ENCODE data around the gene IL27RA. TPM values are rescaled to one million over a fixed set of nuclear protein-coding genes. Genes with fewer than 3 reads are reported as not detected.

Gene IL27RA
- total RNA-seq, 1 donor from 2014 or later = 16.2 TPM

GRCh38 chr19:14091813-14092462 lies 60.4 kb downstream of the IL27RA start:
- no peaks in the 10 kb centered on the region for H3K4me1 ChIP-seq
- ATAC-seq (no peak), DNase-seq (no peak)
- H3K36me3 ChIP-seq = peaks cover 19% of the 10 kb centered on the region
- H3K27me3 ChIP-seq = no peaks in the 10 kb centered on the region
- intact Hi-C loops (cut with DNase I) = no loop called here
- TF ChIP-seq, protein P1, sequence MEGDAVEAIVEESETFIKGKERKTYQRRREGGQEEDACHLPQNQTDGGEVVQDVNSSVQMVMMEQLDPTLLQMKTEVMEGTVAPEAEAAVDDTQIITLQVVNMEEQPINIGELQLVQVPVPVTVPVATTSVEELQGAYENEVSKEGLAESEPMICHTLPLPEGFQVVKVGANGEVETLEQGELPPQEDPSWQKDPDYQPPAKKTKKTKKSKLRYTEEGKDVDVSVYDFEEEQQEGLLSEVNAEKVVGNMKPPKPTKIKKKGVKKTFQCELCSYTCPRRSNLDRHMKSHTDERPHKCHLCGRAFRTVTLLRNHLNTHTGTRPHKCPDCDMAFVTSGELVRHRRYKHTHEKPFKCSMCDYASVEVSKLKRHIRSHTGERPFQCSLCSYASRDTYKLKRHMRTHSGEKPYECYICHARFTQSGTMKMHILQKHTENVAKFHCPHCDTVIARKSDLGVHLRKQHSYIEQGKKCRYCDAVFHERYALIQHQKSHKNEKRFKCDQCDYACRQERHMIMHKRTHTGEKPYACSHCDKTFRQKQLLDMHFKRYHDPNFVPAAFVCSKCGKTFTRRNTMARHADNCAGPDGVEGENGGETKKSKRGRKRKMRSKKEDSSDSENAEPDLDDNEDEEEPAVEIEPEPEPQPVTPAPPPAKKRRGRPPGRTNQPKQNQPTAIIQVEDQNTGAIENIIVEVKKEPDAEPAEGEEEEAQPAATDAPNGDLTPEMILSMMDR (IDR thresholded peaks at IDR 0.05) = no peak
- H3K9me3 ChIP-seq = peaks cover 9% of the 10 kb centered on the region
- H3K27ac ChIP-seq = peak overlapping the region; percentile 76
- H3K4me3 ChIP-seq = peak overlapping the region; percentile 66

GRCh38 chr19:14093117-14093823 lies 61.7 kb downstream of the IL27RA start:
- no peak for ATAC-seq
- Histone ChIP-seq H3K27ac (no peak overlapping the region), H3K36me3 (peaks cover 29% of the 10 kb centered on the region), H3K9me3 (peaks cover 9% of the 10 kb centered on the region), H3K4me1 (no peaks in the 10 kb centered on the region), H3K27me3 (no peaks in the 10 kb centered on the region), H3K4me3 (no peak overlapping the region)
- intact Hi-C loops (cut with DNase I) = no loop called here
- no peak for DNase-seq
- TF ChIP-seq, protein P1 (IDR thresholded peaks at IDR 0.05) = no peak

DNA sequence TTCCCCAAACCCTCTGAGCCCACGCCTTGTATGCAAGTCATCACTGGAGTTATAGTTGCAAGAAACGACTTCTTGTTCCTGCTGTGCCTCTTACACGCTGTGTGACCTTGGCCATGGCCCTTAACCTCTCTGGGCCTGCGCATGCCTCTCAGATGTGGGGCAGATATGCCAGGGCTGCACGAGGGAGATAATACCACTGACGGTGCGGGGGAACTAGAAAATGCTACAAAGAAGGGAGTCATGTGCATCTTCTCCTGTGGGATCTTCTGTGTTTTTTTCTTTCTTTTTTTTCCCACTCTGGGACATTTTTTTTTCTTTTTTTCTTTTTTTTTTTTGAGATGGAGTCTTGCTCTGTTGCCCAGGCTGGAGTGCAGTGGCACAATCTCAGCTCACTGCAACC lies 63.3 kb downstream of the IL27RA start:
- intact Hi-C loops (cut with DNase I) = no loop called here

DNA sequence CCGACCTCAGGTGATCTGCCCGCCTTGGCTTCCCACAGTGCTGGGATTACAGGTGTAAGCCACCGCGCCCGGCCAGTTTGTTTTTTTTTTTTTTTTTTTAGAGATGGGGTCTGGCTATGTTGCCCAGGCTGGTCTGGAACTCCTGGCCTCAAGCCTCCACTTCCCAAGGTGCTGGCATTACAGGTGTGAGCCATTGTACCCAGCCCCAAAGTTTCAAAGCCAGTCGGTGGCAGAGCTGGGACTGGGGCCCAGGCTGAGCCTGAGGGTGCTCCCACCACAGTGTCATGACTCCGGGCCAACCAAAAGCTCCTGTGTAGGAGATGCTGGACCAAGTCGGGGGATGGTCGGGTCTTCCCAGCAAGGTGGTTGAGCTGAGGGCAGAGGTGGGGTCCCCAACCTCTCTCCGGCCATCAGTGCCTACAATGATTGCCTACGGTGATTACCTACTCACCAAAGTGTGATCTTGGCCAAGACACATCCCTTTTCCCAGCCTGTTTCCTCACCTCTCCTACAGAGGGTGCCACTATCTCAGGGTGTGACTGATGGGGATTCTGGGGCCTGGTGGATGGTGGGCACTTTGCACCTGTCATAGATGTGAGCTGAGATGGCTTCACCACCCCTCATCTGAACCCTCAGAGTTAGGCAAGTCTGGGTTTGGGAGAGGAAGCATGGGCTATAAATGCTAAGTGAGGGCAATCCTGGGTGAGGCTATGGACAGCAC lies 64.9 kb downstream of the IL27RA start:
- no peak for DNase-seq
- H3K27me3 ChIP-seq = no peaks in the 10 kb centered on the region
- no peak overlapping the region for H3K27ac ChIP-seq
- TF ChIP-seq, protein P1 (IDR thresholded peaks at IDR 0.05) = no peak
- peaks cover 9% of the 10 kb centered on the region for H3K9me3 ChIP-seq
- no peak overlapping the region for H3K4me3 ChIP-seq
- H3K4me1 ChIP-seq = no peaks in the 10 kb centered on the region
- intact Hi-C loops (cut with DNase I) = no loop called here
- ATAC-seq = no peak
- peaks cover 53% of the 10 kb centered on the region for H3K36me3 ChIP-seq

More for the DNA sequence above, 63.3 kb downstream of the IL27RA start:
- Histone ChIP-seq H3K4me3 (no peak overlapping the region), H3K36me3 (peaks cover 37% of the 10 kb centered on the region), H3K9me3 (peaks cover 9% of the 10 kb centered on the region), H3K4me1 (no peaks in the 10 kb centered on the region), H3K27me3 (no peaks in the 10 kb centered on the region), H3K27ac (no peak overlapping the region)
- DNase-seq (no peak), ATAC-seq (no peak)
- TF ChIP-seq, protein P1 (IDR thresholded peaks at IDR 0.05) = no peak

- TF ChIP-seq, protein P1 (IDR thresholded peaks at IDR 0.05) = peak; percentile 9
- Histone ChIP-seq H3K27me3 (no peaks in the 10 kb centered on the region), H3K9me3 (peaks cover 9% of the 10 kb centered on the region), H3K36me3 (peaks cover 65% of the 10 kb centered on the region), H3K4me1 (no peaks in the 10 kb centered on the region), H3K4me3 (no peak overlapping the region), H3K27ac (no peak overlapping the region)
- intact Hi-C loops (cut with DNase I) = no loop called here
- ATAC-seq (peak; percentile 13), DNase-seq (no peak)
Observed at GRCh38 chr19:14097532-14098151, 66.1 kb downstream of the IL27RA start.
